BJ (cell line): ENCODE results near the gene RAB3A. TPM values are rescaled to one million over a fixed set of nuclear protein-coding genes. Genes with fewer than 3 reads are reported as not detected.
"Not testable (repeated sequence)": the region's sequence is repeated elsewhere in the genome, so short reads cannot be mapped to it uniquely, and the experiment has no call there.

ENCODE experiments used
- CTCF ChIA-PET: fragments of 350-600 bp; formaldehyde crosslinking; extraction: SDS; loops from one replicate; lab custom pipeline; 2021; ENCODE audit warnings: antibody characterized with exemption, inconsistent platforms; lab: Yijun Ruan, JAX
- POLR2A ChIA-PET: fragments of 300-600 bp; sonication (Branson Sonifier 250); formaldehyde crosslinking; extraction: SDS; loops from one replicate; lab custom pipeline; 2021; ENCODE audit warnings: antibody characterized with exemption; lab: Charles Lee
- DNase-seq: peaks from one replicate; pipeline ENCODE4 v3.0.0-alpha.2; 2011; ENCODE audit warnings: low read depth
- H3K27me3 ChIP-seq: 2 replicates; pipeline ENCODE4 v1.6.0; 2011; ENCODE audit warnings: low read length; ENCODE audit not compliant: control insufficient read depth, insufficient read depth
- H3K36me3 ChIP-seq: 2 replicates; pipeline ENCODE4 v1.5.1; 2011; ENCODE audit warnings: low read length; ENCODE audit not compliant: control insufficient read depth, insufficient read depth
- H3K4me3 ChIP-seq: 2 replicates; pipeline ENCODE4 v1.5.1; 2011; ENCODE audit warnings: low read depth, mild to moderate bottlenecking, control low read depth, low read length
- polyA plus RNA-seq: library from polyadenylated mRNA; depleted of rRNA; stranded (reverse); fragments of >200 nt; gene quantifications from 2 replicates; pipeline ENCODE4 v1.2.3, GENCODE V29; 2011
- TF ChIP-seq, protein P1 (sequence below): IDR thresholded peaks from 2 replicates; pipeline ENCODE4 v1.5.1; 2011; ENCODE audit warnings: low read depth, mild to moderate bottlenecking, control low read depth, inconsistent platforms, low read length, moderate library complexity; ENCODE audit not compliant: insufficient read depth

Gene RAB3A
- polyA plus RNA-seq, 1 experiment, result 2.0 TPM

DNA sequence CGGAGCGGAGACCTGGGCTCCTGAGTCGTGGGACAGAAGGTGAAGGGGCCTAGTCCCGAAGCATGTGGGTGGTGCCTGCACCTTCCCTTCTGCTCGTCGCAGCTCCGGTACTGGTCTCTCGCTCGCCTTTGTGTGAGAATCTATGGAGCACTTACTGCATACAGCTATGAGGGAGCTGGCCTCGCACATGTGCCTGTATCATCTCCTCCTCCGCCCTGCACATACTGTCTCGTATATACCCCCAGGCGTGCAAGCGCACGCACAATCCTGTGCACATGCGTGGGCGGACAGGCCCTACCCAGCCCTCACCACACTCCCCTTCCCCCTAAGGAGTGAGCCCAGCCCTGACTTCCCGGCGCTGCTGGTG lies 42.2 kb downstream of the RAB3A start:
- Histone ChIP-seq H3K36me3 (peaks cover 20% of the 10 kb centered on the region), H3K4me3 (no peak overlapping the region), H3K27me3 (no peaks in the 10 kb centered on the region)
- TF ChIP-seq, protein P1, sequence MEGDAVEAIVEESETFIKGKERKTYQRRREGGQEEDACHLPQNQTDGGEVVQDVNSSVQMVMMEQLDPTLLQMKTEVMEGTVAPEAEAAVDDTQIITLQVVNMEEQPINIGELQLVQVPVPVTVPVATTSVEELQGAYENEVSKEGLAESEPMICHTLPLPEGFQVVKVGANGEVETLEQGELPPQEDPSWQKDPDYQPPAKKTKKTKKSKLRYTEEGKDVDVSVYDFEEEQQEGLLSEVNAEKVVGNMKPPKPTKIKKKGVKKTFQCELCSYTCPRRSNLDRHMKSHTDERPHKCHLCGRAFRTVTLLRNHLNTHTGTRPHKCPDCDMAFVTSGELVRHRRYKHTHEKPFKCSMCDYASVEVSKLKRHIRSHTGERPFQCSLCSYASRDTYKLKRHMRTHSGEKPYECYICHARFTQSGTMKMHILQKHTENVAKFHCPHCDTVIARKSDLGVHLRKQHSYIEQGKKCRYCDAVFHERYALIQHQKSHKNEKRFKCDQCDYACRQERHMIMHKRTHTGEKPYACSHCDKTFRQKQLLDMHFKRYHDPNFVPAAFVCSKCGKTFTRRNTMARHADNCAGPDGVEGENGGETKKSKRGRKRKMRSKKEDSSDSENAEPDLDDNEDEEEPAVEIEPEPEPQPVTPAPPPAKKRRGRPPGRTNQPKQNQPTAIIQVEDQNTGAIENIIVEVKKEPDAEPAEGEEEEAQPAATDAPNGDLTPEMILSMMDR, result no peak
- DNase-seq, result no peak
- ChIA-PET POLR2A (interaction anchor here (0.6 kb wide), 2 partner anchors 93 to 115 kb away, joined by 3 read pairs; no protein-coding TSS in a partner anchor), CTCF (interaction anchor here (0.5 to 2.3 kb wide), 7 partner anchors 12 to 250 kb away, joined by 3 to 10 read pairs (median 4); no protein-coding TSS in a partner anchor)

DNA sequence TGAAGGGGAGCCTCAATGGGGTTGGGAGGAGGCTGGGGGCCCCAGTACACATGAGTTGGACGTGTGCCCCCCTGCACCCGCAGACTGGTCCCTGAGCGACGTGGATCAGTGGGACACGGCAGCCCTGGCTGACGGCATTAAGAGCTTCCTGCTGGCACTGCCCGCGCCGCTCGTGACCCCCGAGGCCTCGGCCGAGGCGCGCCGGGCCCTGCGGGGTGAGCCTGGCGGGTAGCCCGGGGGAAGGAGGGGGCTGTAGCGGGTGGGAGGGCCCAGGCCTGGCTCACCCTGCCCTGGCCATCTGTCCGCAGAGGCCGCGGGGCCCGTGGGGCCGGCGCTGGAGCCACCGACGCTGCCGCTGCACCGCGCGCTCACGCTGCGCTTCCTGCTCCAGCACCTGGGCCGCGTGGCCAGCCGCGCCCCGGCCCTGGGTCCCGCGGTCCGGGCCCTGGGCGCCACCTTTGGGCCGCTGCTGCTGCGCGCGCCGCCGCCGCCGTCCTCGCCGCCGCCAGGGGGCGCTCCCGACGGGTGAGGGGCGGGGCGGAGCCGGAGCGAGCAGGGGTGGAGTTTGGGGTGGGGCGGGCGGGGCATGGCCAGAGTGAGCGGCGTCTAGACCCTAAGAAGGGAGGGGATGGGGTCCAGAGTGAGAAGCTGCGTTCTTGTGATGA lies 42.7 kb downstream of the RAB3A start:
- CTCF ChIA-PET, result interaction anchor here (0.6 to 2.3 kb wide), 17 partner anchors 8 to 109 kb away, joined by 3 to 11 read pairs (median 3); partner anchors contain the start of gene PIK3R2
- Histone ChIP-seq H3K27me3 (no peaks in the 10 kb centered on the region), H3K4me3 (0 out of 2 replicates have a peak overlapping the region, but pooled peaks have one; percentile 15), H3K36me3 (peaks cover 24% of the 10 kb centered on the region)
- TF ChIP-seq, protein P1, result peak; percentile 49
- POLR2A ChIA-PET, result interaction anchor here (0.6 kb wide), 2 partner anchors 93 to 432 kb away, joined by 3 read pairs; no protein-coding TSS in a partner anchor
- no peak for DNase-seq

DNA sequence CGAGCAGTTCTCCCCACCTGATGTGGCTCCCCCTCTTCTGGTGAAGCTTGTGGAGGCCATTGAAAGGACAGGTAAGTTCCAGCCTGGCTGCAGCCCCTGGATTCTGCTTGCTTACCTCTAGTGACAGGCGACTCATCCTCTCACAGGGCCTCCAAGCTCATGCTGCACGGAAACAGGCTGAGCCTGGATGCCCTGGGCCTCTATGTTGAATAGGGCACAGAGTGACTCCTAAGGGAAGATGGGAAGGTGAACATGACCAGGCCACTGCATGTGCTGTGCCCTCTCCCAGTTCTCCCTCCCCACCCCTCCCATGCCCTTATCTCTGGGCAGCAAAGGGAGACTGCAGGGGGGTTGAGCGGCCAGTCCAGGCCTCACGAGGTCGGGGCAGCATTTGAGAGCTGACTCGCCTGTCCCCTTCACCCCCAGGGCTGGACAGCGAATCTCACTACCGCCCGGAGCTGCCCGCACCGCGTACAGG lies 43.3 kb downstream of the RAB3A start:
- H3K36me3 ChIP-seq, result peaks cover 23% of the 10 kb centered on the region
- ChIA-PET POLR2A (interaction anchor here (0.6 kb wide), 1 partner anchor 431 kb away, joined by 3 read pairs; no protein-coding TSS in a partner anchor), CTCF (interaction anchor here (0.6 to 2.3 kb wide), 16 partner anchors 8 to 109 kb away, joined by 3 to 11 read pairs (median 3); partner anchors contain the start of gene PIK3R2)
- no peaks in the 10 kb centered on the region for H3K27me3 ChIP-seq
- no peak for DNase-seq
- no peak overlapping the region for H3K4me3 ChIP-seq
- TF ChIP-seq, protein P1, result no peak

DNA sequence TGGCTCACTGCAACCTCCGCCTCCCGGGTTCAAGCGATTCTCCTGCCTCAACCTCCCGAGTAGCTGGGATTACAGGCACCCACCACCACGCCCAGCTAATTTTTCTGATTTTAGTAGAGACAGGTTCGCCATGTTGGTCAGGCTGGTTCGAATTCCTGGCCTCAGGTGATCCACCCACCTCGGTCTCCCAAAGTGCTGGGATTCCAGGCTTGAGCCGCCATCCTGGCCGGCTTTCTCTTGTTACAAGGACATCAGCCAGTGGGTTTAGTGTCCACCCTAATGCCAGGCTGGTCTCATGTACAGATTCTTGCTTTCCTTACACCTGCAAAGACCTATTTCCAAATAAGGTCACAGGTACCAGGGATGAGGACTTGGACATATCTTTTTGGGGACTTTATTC lies 44.0 kb downstream of the RAB3A start:
- Histone ChIP-seq H3K36me3 (peaks cover 25% of the 10 kb centered on the region), H3K27me3 (no peaks in the 10 kb centered on the region), H3K4me3 (no peak overlapping the region)
- DNase-seq, result no peak
- CTCF ChIA-PET, result interaction anchor here (0.9 to 2.3 kb wide), 11 partner anchors 8 to 87 kb away, joined by 3 to 11 read pairs (median 4); partner anchors contain the start of gene PIK3R2
- TF ChIP-seq, protein P1, result no peak
- POLR2A ChIA-PET, result no interaction called here

DNA sequence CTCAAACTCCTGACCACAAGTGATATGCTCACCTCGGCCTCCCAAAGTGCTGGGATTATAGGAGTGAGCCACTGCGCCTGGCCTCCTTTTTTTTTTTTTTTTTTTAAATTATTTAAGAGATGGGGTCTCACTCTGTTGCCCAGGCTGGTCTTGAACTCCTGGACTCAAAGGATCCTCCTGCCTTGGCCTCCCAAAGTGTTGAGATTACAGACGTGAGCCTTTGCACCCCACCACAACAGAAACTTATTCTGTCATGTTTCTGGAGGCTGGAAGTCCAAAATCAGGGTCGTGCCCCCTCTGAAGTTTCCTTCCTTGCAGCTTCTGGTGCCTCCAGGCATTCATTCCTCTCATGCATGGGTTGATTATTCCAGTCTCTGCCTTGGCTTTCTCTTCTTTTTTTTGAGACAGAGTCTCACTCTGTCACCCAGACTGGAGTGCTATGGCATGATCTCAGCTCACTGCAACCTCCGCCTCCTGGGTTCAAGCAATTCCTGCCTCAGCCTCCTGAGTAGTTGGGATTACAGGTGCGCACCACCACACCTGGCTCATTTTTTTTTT lies 44.7 kb downstream of the RAB3A start:
- H3K4me3 ChIP-seq, DNase-seq, POLR2A ChIA-PET, H3K27me3 ChIP-seq: not testable (repeated sequence)
- CTCF ChIA-PET, result interaction anchor here (2.3 kb wide), 1 partner anchor 9 kb away, joined by 10 read pairs; no protein-coding TSS in a partner anchor
- peaks cover 25% of the 10 kb centered on the region for H3K36me3 ChIP-seq
